Adrenal gland (tissue), 12 donors: ENCODE results near the gene SLC4A5. TPM values are rescaled to one million over a fixed set of nuclear protein-coding genes. Genes with fewer than 3 reads are reported as not detected.

Experiments used
- DNase-seq, 7 donors: peaks; one replicate each; pipeline ENCODE4 v3.0.0-alpha.2; 2019 to 2020
- H3K27ac ChIP-seq, 5 donors: fragments of 200-600 bp; sonication (generic) in 4 of 5; 1 replicate in 3 of 5; 2 replicates in 2 of 5; pipeline versions ENCODE4 v1.5.1 to v1.8.0; 2016 to 2020; ENCODE audit warnings: mild to moderate bottlenecking in 1 of 5
- H3K27me3 ChIP-seq: fragments of 200-600 bp; 2 replicates; pipeline ENCODE4 v1.8.0; 2021
- H3K36me3 ChIP-seq, 2 donors: fragments of 200-600 bp; replicated peaks in 1 of 2; 1 replicate in 1 of 2; 2 replicates in 1 of 2; pipeline versions ENCODE4 v1.5.1 to v1.8.0; 2018 to 2022
- H3K4me1 ChIP-seq, 2 donors: fragments of 200-600 bp; replicated peaks in 1 of 2; 1 replicate in 1 of 2; 2 replicates in 1 of 2; pipeline versions ENCODE4 v1.5.1 to v1.8.0; 2018 to 2021
- H3K4me3 ChIP-seq, 4 donors: fragments of 200-600 bp; sonication (generic) in 3 of 4; one replicate each; pipeline ENCODE4 v1.5.1; 2016 to 2018
- H3K9me3 ChIP-seq, 3 donors: fragments of 200-600 bp; sonication (generic) in 1 of 3; replicated peaks in 1 of 3; 1 replicate in 2 of 3; 2 replicates in 1 of 3; pipeline versions ENCODE4 v1.5.1 to v1.8.0; 2016 to 2021
- POLR2A ChIP-seq, 2 donors: fragments of 450-650 bp; IDR thresholded peaks; one replicate each; pipeline ENCODE4 v1.6.1; 2017; ENCODE audit warnings: antibody characterized with exemption in 2 of 2, mild to moderate bottlenecking in 2 of 2, moderate library complexity in 1 of 2
- WGBS, 4 donors: extraction: QIAGEN DNeasy Blood & Tissue Kit in 2 of 4; methylation state at CpG; one replicate each; pipeline versions ENCODE4 v1.1.5 to v1.1.7; 2013 to 2017; 5-methylcytosine and 5-hydroxymethylcytosine counted together
- intact Hi-C, 2 donors: fragments of 100-400 bp; cut with DNase I; formaldehyde crosslinking; loops; one replicate each; pipeline versions ENCODE4 v1.14.1 to v1.15.0; 2022 to 2023
- polyA plus RNA-seq, 3 donors: library from polyadenylated mRNA; stranded (reverse); fragments of 200-250 nt in 2 of 3; fragments of 350-450 nt in 1 of 3; fragmentation: Illumina TruSeq in 1 of 3; extraction: RNeasy Lipid Tissue Mini Kit (QIAGEN cat#74804) in 1 of 3; gene quantifications; one replicate each; pipeline ENCODE4 v1.2.3, GENCODE V29; 2013 to 2014
- total RNA-seq, 9 donors: library from RNA; depleted of rRNA in 4 of 9; stranded (reverse); fragments of >200 nt in 4 of 9; fragments of 120-200 nt in 1 of 9; fragmentation: NEBNext Ultra II Directional in 1 of 9; extraction: Animal tissue kit (Norgen Biotek cat#: 25700) in 1 of 9; gene quantifications; one replicate each; pipeline versions ENCODE4 v1.1.0 to v1.2.4, GENCODE V29; 2013 to 2023
- TF ChIP-seq, protein P1 (sequence below), 6 experiments: fragments of 450-650 bp in 4 of 6; fragments of 200-600 bp in 2 of 6; sonication (generic) in 1 of 6; IDR thresholded peaks; 1 replicate in 5 of 6; 2 replicates in 1 of 6; pipeline versions ENCODE4 v1.5.1 to v1.8.0; 2016 to 2021; ENCODE audit warnings: antibody characterized with exemption in 6 of 6, mild to moderate bottlenecking in 2 of 6, moderate library complexity in 1 of 6
- donor health status: healthy with polysubstance abuse.
- donor health status: Bipolar disorder and iron deficiency.
- donor health status: DM: yes; HTN: yes; CAD: no.
- donor health status: DM: no; HTN: no; CAD: no.
- donor health status: DM: no; HTN: no; CAD: no.
- donor health status: DM: yes; HTN: yes; CAD: no.

Gene SLC4A5
- total and polyA plus RNA-seq, 12 donors = 0.14 to 2.7 (median 0.74) TPM; not detected in 1

DNA sequence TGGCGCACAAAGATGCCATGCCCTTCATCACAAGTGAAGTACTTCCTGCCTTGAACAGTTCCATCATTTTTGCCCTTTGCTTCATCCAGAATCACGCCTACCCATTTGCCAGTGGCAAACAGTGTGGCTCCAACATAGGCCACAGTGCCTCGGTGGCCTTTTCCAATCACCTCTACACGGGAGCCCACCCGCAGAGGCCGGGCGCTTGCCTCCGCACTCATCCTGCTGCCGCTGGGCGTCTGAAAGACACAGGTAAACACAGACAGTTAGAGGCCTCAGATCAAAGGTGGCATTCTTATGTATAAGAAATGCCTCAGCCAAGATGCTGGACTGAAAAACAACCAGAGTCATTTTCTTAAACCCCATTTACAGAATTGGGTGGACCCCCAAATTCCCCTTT lies 34.8 kb upstream of the SLC4A5 start:
- Histone ChIP-seq H3K27ac (no peak overlapping the region), H3K4me3 (no peak overlapping the region), H3K9me3 (no peaks in the 10 kb centered on the region), H3K36me3 (peaks cover 0 to 18% of the 10 kb centered on the region in 2 donors), H3K4me1 (peaks cover 21 to 55% of the 10 kb centered on the region in 2 donors), H3K27me3 (no peaks in the 10 kb centered on the region)
- no peak for TF ChIP-seq POLR2A (IDR thresholded peaks at IDR 0.05)
- TF ChIP-seq, protein P1, sequence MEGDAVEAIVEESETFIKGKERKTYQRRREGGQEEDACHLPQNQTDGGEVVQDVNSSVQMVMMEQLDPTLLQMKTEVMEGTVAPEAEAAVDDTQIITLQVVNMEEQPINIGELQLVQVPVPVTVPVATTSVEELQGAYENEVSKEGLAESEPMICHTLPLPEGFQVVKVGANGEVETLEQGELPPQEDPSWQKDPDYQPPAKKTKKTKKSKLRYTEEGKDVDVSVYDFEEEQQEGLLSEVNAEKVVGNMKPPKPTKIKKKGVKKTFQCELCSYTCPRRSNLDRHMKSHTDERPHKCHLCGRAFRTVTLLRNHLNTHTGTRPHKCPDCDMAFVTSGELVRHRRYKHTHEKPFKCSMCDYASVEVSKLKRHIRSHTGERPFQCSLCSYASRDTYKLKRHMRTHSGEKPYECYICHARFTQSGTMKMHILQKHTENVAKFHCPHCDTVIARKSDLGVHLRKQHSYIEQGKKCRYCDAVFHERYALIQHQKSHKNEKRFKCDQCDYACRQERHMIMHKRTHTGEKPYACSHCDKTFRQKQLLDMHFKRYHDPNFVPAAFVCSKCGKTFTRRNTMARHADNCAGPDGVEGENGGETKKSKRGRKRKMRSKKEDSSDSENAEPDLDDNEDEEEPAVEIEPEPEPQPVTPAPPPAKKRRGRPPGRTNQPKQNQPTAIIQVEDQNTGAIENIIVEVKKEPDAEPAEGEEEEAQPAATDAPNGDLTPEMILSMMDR (IDR thresholded peaks at IDR 0.05) = no peak
- 92 to 96% (median 94%) methylated on average over 10 of the region's 10 CpGs for WGBS, 4 donors
- intact Hi-C loops = no loop called here
- DNase-seq = no peak

GRCh38 chr2:74375838-74376237 lies 32.6 kb upstream of the SLC4A5 start:
- H3K27ac ChIP-seq = no peak overlapping the region
- no peak overlapping the region for H3K4me3 ChIP-seq
- no peak for TF ChIP-seq POLR2A (IDR thresholded peaks at IDR 0.05)
- TF ChIP-seq, protein P1 (IDR thresholded peaks at IDR 0.05) = no peak
- 85 to 100% (median 89%) methylated on average over 2 of the region's 2 CpGs for WGBS, 4 donors
- H3K27me3 ChIP-seq = no peaks in the 10 kb centered on the region
- peaks cover 16 to 47% of the 10 kb centered on the region in 2 donors for H3K4me1 ChIP-seq
- H3K9me3 ChIP-seq = no peaks in the 10 kb centered on the region
- peaks cover 0 to 25% of the 10 kb centered on the region in 2 donors for H3K36me3 ChIP-seq
- intact Hi-C loops = no loop called here
- no peak for DNase-seq

DNA sequence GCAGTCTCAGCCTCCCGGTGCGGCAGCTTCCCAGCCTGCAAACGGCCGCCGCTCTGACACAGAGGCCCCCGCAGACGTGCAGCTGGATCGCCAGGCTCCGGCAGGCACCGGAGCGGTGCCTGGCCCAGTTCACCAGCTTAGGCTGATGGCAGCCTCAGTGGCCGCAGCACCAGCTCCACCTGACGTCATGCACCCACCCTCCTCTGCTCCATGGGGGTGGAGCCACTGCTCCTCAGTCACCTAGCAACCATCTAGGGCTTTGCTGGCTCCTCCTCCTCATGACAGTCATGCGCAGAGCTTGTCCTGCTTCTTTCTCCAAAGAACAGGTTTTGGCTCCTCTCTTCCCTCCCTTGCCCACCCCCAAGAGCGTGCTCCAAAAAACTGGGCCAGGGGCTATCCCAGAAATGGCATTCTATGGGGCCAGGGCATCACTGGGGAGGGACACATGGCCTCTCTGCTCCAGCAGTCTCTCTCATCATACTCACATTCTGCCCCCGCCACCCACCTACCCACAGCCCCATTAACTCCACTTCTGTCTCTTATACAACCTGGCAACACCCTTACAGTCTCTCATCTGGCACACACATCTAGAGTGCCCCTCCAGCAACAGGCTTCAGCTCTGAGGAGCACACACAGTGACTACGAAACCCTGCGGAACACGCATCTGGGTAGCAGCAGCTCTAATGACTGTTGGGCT lies 31.4 kb upstream of the SLC4A5 start:
- 47 to 56% (median 51%) methylated on average over 19 of the region's 19 CpGs for WGBS, 4 donors
- Histone ChIP-seq H3K9me3 (no peaks in the 10 kb centered on the region), H3K36me3 (peaks cover 0 to 37% of the 10 kb centered on the region in 2 donors), H3K4me3 (peak overlapping the region in 1 of 4 donors; percentile 43), H3K27ac (peak overlapping the region in 2 of 5 donors; percentile 62 to 79), H3K27me3 (no peaks in the 10 kb centered on the region), H3K4me1 (peaks cover 9 to 36% of the 10 kb centered on the region in 2 donors)
- TF ChIP-seq, protein P1 (IDR thresholded peaks at IDR 0.05) = no peak
- peak in 1 of 2 donors; percentile 60 for TF ChIP-seq POLR2A (IDR thresholded peaks at IDR 0.05)
- intact Hi-C loops = no loop called here
- DNase-seq = peak; percentile 86 to 96 (median 89)

- 40 to 70% (median 58%) methylated on average over 5 to 8 of the region's 8 CpGs for WGBS, 4 donors
- Histone ChIP-seq H3K27me3 (no peaks in the 10 kb centered on the region), H3K4me1 (peaks cover 2 to 29% of the 10 kb centered on the region in 2 donors), H3K36me3 (peaks cover 0 to 44% of the 10 kb centered on the region in 2 donors), H3K9me3 (no peaks in the 10 kb centered on the region), H3K4me3 (peak overlapping the region in 1 of 4 donors; percentile 43), H3K27ac (peak overlapping the region in 2 of 5 donors; percentile 62 to 79)
- intact Hi-C loops = no loop called here
- no peak for TF ChIP-seq POLR2A (IDR thresholded peaks at IDR 0.05)
- TF ChIP-seq, protein P1 (IDR thresholded peaks at IDR 0.05) = no peak
- peak in 1 of 7 donors; percentile 22 for DNase-seq
Observed at GRCh38 chr2:74373985-74374384, 30.8 kb upstream of the SLC4A5 start.
